GM23248 (cell line): ENCODE results near the gene SMYD3. TPM values are rescaled to one million over a fixed set of nuclear protein-coding genes. Genes with fewer than 3 reads are reported as not detected.
A peak's percentile ranks its signal among the peaks of the same experiment; 100 is the strongest.
"Not testable (repeated sequence)": the region's sequence is repeated elsewhere in the genome, so short reads cannot be mapped to it uniquely, and the experiment has no call there.

Experiments
- DNase-seq: peaks from one replicate; pipeline ENCODE4 v3.0.0-alpha.2; 2015
- H2AFZ ChIP-seq: fragments of 200-600 bp; sonication (generic); 2 replicates; pipeline ENCODE4 v1.6.1; 2016; ENCODE audit warnings: antibody characterized with exemption
- H3F3A ChIP-seq: fragments of 200-600 bp; sonication (generic); 2 replicates; pipeline ENCODE4 v1.6.1; 2016; ENCODE audit warnings: mild to moderate bottlenecking, antibody characterized with exemption, mixed run types; ENCODE audit not compliant: insufficient read depth
- H3K27ac ChIP-seq: fragments of 200-600 bp; sonication (generic); 2 replicates; pipeline ENCODE4 v1.5.1; 2016; ENCODE audit warnings: mild to moderate bottlenecking
- H3K27me3 ChIP-seq: fragments of 200-600 bp; sonication (generic); replicated peaks from 2 replicates; pipeline ENCODE4 v1.6.1; 2016; ENCODE audit warnings: mild to moderate bottlenecking; ENCODE audit not compliant: insufficient read depth
- H3K36me3 ChIP-seq: fragments of 200-600 bp; sonication (generic); 2 replicates; pipeline ENCODE4 v1.6.1; 2016; ENCODE audit warnings: low read depth, mild to moderate bottlenecking
- H3K4me1 ChIP-seq: fragments of 200-600 bp; sonication (generic); 2 replicates; pipeline ENCODE4 v1.6.1; 2016; ENCODE audit warnings: mild to moderate bottlenecking; ENCODE audit not compliant: insufficient read depth
- H3K4me2 ChIP-seq: fragments of 200-600 bp; sonication (generic); one replicate; pipeline ENCODE4 v1.6.1; 2016; ENCODE audit warnings: mild to moderate bottlenecking; ENCODE audit not compliant: unreplicated experiment
- H3K4me3 ChIP-seq: fragments of 200-600 bp; sonication (generic); 2 replicates; pipeline ENCODE4 v1.5.1; 2016; ENCODE audit warnings: mild to moderate bottlenecking
- H3K79me2 ChIP-seq: fragments of 200-600 bp; sonication (generic); 2 replicates; pipeline ENCODE4 v1.6.1; 2016; ENCODE audit warnings: mild to moderate bottlenecking; ENCODE audit not compliant: insufficient read depth
- H3K9ac ChIP-seq: fragments of 200-600 bp; sonication (generic); 2 replicates; pipeline ENCODE4 v1.6.1; 2016; ENCODE audit warnings: mild to moderate bottlenecking
- H3K9me2 ChIP-seq: fragments of 200-600 bp; sonication (generic); 2 replicates; pipeline ENCODE4 v1.6.1; 2016; ENCODE audit warnings: mixed run types, mild to moderate bottlenecking, moderate library complexity; ENCODE audit not compliant: insufficient read depth
- H3K9me3 ChIP-seq: fragments of 200-600 bp; sonication (generic); one replicate; pipeline ENCODE4 v1.6.1; 2017; ENCODE audit warnings: low read depth
- H4K20me1 ChIP-seq: fragments of 200-600 bp; sonication (generic); 2 replicates; pipeline ENCODE4 v1.6.0; 2016; ENCODE audit not compliant: insufficient read depth
- EZH2 ChIP-seq: fragments of 200-600 bp; sonication (generic); IDR thresholded peaks from 2 replicates; pipeline ENCODE4 v1.6.1; 2018; ENCODE audit warnings: antibody characterized with exemption, mild to moderate bottlenecking; ENCODE audit not compliant: insufficient read depth, poor library complexity, severe bottlenecking
- EZH2phosphoT487 ChIP-seq: fragments of 200-600 bp; sonication (generic); IDR thresholded peaks from 2 replicates; pipeline ENCODE4 v1.6.1; 2018; ENCODE audit warnings: antibody characterized with exemption, moderate library complexity, mild to moderate bottlenecking, low read depth; ENCODE audit not compliant: insufficient read depth
- WGBS, 2 experiments: methylation state at CpG; one replicate each; pipeline ENCODE4 v1.1.6; 2015 to 2017; ENCODE audit warnings: low lambda C conversion rate in 2 of 2, low coverage in 1 of 2; ENCODE audit errors: missing lambda C conversion rate in 2 of 2; 5-methylcytosine and 5-hydroxymethylcytosine counted together
- in situ Hi-C: fragments of 300-500 bp; cut with MboI; formaldehyde crosslinking; loops from 2 replicates; pipeline ENCODE4 v1.15.0; 2020
- polyA plus RNA-seq: library from polyadenylated mRNA; unstranded; fragments of >200 nt; fragmentation: Nextera tagmentation; extraction: Ambion mirVana; gene quantifications from 2 replicates; pipeline ENCODE4 v1.2.1, GENCODE V29; 2016
- total RNA-seq: library from RNA; depleted of rRNA; stranded (reverse); fragments of >200 nt; shearing (Covaris generic); gene quantifications from 2 replicates; pipeline ENCODE4 v1.2.3, GENCODE V29; 2014

SMYD3 gene
- total and polyA plus RNA-seq, 2 experiments from 2014 or later, result 32.1 to 44.8 TPM

DNA sequence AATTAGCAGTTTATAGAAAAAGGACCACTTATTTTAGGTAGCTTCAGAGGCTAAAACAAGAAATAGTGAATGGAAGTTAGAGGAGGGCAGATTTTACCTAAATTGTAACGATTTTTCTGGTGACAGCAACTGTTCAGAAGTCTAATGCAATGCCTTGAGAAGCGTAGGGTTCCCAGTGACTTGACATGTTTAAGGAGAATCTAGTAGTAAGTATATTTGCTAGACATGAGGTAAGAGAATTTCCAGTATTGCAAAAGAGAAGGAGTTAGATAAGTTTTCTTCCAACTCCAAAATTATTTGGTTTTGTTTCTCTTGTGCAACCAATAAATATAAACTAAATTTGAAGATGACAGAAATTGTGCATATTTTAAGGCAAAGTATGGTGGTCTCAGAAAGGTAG, 140.0 kb downstream of the SMYD3 start:
- Histone ChIP-seq H4K20me1 (no peaks in the 10 kb centered on the region), H2AFZ (no peak overlapping the region), H3K27ac (no peak overlapping the region), H3K9ac (no peak overlapping the region), H3K36me3 (no peaks in the 10 kb centered on the region), H3K9me3 (no peaks in the 10 kb centered on the region), H3K4me1 (no peaks in the 10 kb centered on the region), H3K4me3 (no peak overlapping the region), H3K27me3 (no peaks in the 10 kb centered on the region), H3K9me2 (no peaks in the 10 kb centered on the region), H3K79me2 (peaks cover 9% of the 10 kb centered on the region; the same call in 1 of the 2 replicates), H3F3A (no peaks in the 10 kb centered on the region), H3K4me2 (no peak overlapping the region)
- in situ Hi-C loops, result no loop called here
- 97 to 98% methylated on average over 2 of the region's 2 CpGs for WGBS, 2 experiments
- TF ChIP-seq EZH2, result no peak
- TF ChIP-seq EZH2phosphoT487, result no peak
- no peak for DNase-seq

DNA sequence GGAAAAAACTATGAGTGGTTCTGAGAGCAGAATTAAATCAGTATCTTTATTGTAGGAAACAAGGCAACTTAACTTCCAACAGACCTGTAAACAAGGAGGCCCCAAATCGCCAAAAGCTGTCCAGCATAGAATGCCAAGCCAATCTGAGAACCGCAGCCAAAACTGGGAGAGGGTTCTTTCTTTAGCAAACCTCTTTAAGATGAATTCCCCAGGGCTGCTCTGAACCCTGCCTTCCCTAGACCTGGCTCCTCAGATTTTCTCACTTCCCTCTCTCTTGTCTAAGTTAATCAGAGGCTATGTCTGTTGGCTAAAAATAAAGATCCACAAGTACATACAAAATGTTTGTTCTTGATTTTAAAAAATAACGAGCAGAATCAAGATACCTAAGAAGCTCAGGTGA, 141.4 kb downstream of the SMYD3 start:
- peaks cover 9% of the 10 kb centered on the region; the same call in 1 of the 2 replicates for H3K79me2 ChIP-seq
- no peaks in the 10 kb centered on the region for H3K9me2 ChIP-seq
- H3K36me3 ChIP-seq, result no peaks in the 10 kb centered on the region
- H3K4me2 ChIP-seq, result no peak overlapping the region
- 82 to 83% methylated on average over 3 of the region's 3 CpGs for WGBS, 2 experiments
- no peaks in the 10 kb centered on the region for H3K4me1 ChIP-seq
- H3F3A ChIP-seq, result no peaks in the 10 kb centered on the region
- H2AFZ ChIP-seq, result no peak overlapping the region
- TF ChIP-seq EZH2 (no peak), EZH2phosphoT487 (no peak)
- in situ Hi-C loops, result no loop called here
- no peaks in the 10 kb centered on the region for H3K27me3 ChIP-seq
- no peak overlapping the region for H3K4me3 ChIP-seq
- no peak overlapping the region for H3K27ac ChIP-seq
- H3K9me3 ChIP-seq, result no peaks in the 10 kb centered on the region
- no peak for DNase-seq
- H3K9ac ChIP-seq, result no peak overlapping the region
- no peaks in the 10 kb centered on the region for H4K20me1 ChIP-seq

DNA sequence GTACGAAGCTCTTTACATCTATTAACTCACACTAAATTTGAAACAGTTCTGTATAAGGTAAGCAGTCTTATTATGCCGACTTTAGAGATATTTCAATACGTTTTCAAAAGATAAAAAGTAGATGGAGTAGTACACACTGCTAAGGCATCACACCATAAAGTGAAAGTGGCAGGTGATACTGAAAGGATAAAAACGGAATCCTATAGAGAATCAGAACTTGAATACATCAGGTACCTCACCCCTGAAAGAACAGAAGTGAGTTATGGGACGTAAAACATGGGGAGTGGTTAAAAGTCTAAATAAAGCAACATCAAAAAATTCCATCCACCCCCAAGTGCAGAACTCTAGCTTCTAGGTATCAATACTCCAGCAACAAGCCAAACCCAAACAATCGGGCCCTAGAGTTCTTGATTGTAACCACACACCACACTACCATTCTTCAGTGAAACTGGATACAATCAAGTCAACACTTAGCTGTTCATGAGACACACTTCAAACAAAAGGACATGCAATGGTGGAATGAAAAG, 142.6 kb downstream of the SMYD3 start:
- no peaks in the 10 kb centered on the region for H3K9me3 ChIP-seq
- no peaks in the 10 kb centered on the region for H3F3A ChIP-seq
- H3K4me1 ChIP-seq, result no peaks in the 10 kb centered on the region
- 94 to 97% methylated on average over 6 of the region's 6 CpGs for WGBS, 2 experiments
- no peak overlapping the region for H3K27ac ChIP-seq
- H3K9ac ChIP-seq, result no peak overlapping the region
- TF ChIP-seq EZH2phosphoT487, result no peak
- no peaks in the 10 kb centered on the region for H3K27me3 ChIP-seq
- in situ Hi-C loops, result no loop called here
- no peaks in the 10 kb centered on the region for H4K20me1 ChIP-seq
- H3K4me3 ChIP-seq, result no peak overlapping the region
- peaks cover 19% of the 10 kb centered on the region for H3K79me2 ChIP-seq
- no peak overlapping the region for H2AFZ ChIP-seq
- no peaks in the 10 kb centered on the region for H3K36me3 ChIP-seq
- H3K9me2 ChIP-seq, result no peaks in the 10 kb centered on the region
- no peak for DNase-seq
- no peak overlapping the region for H3K4me2 ChIP-seq

DNA sequence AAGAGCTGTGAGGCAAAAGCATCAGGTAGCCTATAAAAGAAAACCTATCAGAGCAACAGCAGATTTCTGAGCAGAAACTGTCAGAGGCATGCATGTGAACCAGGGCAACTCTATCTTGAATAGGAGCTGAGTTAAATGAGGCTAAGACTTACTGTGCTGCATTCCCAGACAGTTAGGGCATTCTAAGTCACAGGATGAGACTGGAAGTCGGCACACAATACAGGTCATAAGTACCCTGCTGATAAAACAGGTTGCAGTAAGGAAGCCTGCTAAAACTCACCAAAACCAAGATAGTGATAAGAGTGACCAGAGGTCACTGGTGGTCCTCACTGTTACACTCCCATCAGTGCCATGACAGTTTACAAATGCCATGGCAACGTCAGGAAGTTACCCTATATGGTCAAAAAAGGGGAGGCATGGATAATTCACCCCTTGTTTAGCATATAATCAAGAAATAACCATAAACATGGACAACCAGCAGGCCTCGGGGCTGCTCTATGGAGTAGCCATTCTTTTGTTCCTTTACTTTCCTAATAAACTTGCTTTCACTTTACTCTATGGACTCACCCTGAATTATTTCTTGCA, 150.0 kb downstream of the SMYD3 start:
- H2AFZ ChIP-seq, H3K9me3 ChIP-seq, H3K27ac ChIP-seq, H3K4me2 ChIP-seq, H4K20me1 ChIP-seq, H3K9me2 ChIP-seq, H3F3A ChIP-seq, H3K9ac ChIP-seq, H3K4me3 ChIP-seq, H3K27me3 ChIP-seq, H3K36me3 ChIP-seq, in situ Hi-C loops, H3K4me1 ChIP-seq: not testable (repeated sequence)
- peaks cover 44% of the 10 kb centered on the region for H3K79me2 ChIP-seq
- peak; percentile 35 for DNase-seq
- WGBS, 2 experiments, result 78 to 82% methylated on average over 3 of the region's 3 CpGs
